GM13977 (cell line): Measurements from ENCODE around the gene NAA40.
A peak's percentile ranks its signal among the peaks of the same experiment; 100 is the strongest.

Experiments used
- DNase-seq: peaks from one replicate; pipeline ENCODE4 v3.0.0; 2012; ENCODE audit warnings: low spot score
- in situ Hi-C: fragments of 300-500 bp; cut with MboI; formaldehyde crosslinking; loops from one replicate; pipeline ENCODE4 v1.12.0; 2022; ENCODE audit warnings: low sequenced_read_pairs, low pct_unique_long_range_greater_than_20kb, mixed read lengths, inconsistent platforms; ENCODE audit not compliant: unreplicated experiment
- TF ChIP-seq, protein P1 (sequence below): IDR thresholded peaks from 2 replicates; pipeline ENCODE4 v1.5.1; 2012; ENCODE audit warnings: mild to moderate bottlenecking, control low read depth; ENCODE audit not compliant: insufficient read depth; ENCODE audit errors: extremely low read depth, missing control alignments

Gene NAA40

GRCh38 chr11:63938479-63939396 is at the start of gene NAA40:
Gene NAA40, plus strand, starts transcription at chr11:63939002. Its CDS starts 95 bp downstream, at chr11:63939097.
- TF ChIP-seq, protein P1, sequence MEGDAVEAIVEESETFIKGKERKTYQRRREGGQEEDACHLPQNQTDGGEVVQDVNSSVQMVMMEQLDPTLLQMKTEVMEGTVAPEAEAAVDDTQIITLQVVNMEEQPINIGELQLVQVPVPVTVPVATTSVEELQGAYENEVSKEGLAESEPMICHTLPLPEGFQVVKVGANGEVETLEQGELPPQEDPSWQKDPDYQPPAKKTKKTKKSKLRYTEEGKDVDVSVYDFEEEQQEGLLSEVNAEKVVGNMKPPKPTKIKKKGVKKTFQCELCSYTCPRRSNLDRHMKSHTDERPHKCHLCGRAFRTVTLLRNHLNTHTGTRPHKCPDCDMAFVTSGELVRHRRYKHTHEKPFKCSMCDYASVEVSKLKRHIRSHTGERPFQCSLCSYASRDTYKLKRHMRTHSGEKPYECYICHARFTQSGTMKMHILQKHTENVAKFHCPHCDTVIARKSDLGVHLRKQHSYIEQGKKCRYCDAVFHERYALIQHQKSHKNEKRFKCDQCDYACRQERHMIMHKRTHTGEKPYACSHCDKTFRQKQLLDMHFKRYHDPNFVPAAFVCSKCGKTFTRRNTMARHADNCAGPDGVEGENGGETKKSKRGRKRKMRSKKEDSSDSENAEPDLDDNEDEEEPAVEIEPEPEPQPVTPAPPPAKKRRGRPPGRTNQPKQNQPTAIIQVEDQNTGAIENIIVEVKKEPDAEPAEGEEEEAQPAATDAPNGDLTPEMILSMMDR, result peak; percentile 10
- peak; percentile 99 for DNase-seq
- in situ Hi-C loops, result no loop called here

DNA sequence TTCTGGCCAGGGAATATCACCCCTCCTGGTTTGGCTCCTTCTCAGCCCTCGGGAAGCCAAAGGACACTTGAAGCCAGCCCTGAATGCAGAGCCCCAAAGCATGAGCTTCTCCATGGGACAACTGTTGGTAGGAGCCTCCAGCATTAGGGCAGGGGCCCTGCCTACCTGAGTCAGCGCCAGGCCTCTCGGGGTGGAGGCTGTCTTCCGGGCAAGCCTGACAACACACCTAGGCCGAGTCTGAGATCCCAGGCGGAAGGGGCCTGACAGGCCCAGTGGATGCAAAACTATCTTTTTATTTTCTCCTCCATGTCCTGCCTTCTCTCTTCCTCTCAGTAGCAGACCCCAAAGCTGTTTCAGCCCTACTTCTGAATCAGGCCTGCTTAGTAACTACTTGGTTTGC is 49.5 kb upstream of the NAA40 start:
- no peak for DNase-seq

DNA sequence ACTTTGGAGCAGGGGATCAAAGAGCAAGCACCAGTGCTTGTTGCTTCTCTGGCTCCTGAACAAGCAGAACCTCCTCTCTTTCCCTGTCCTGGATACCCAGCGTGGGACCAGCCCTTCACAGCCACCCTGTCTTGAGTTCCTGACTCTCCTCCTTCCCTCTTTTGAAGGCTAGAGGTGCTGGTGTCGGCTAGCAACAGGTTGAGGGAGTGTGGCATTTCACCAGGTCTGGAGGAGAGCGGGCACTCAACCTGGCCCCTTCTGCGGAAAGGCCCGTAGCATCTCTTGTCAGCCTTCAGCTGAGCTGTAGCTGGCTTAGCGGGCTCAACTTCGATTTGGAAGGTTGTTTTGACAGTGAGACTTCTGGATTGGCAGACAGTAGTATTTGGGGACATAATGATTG is 48.4 kb upstream of the NAA40 start:
- TF ChIP-seq, protein P1, result no peak
- DNase-seq, result no peak
- in situ Hi-C loops, result no loop called here

More for the DNA sequence above, 49.5 kb upstream of the NAA40 start:
- in situ Hi-C loops, result no loop called here
- TF ChIP-seq, protein P1, result no peak

DNA sequence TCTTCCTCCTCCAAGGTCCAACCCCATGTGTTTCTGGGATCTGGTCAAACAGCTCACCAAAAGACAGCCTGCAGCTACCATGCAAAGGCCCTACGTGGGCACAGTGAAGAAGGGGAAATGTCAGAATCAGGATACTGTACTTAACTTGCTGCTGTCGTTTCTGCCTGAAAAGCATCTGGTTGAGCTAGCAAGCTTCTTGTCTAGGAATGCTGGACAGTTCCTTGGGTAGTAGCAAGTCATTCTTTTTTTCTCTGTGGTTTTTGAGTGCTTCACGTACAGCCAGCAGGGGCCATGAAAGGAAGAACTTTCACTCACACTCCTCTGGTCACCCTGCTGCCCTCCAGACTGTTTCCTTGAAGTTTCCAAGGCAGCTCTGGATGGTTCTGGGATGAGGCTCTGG is 46.6 kb upstream of the NAA40 start:
- in situ Hi-C loops, result no loop called here
- TF ChIP-seq, protein P1, result no peak
- DNase-seq, result no peak

GRCh38 chr11:63893355-63893754 is 45.4 kb upstream of the NAA40 start:
- in situ Hi-C loops, result no loop called here
- no peak for DNase-seq
- TF ChIP-seq, protein P1, result no peak

DNA sequence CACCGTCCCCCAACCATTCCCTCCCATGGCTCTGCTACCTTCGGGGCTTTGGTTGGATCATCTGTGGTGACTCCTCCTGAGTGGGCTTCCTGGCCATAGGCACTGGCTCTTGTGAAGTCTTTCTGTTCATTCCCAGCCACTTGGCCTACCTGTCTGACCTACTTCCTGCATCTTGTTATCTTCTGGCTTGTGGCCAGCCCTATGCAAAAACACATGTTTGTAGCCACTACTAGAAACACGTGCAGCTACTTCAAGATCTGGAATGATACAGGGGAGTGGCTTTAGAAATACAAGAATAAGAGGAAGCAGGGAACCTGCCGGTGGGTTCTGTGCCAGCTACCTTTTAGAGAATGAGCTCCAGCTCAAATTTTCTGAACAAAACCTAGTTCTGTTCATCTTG is 42.7 kb upstream of the NAA40 start:
- in situ Hi-C loops, result no loop called here

More for the DNA sequence above, 42.7 kb upstream of the NAA40 start:
- no peak for DNase-seq
- TF ChIP-seq, protein P1, result no peak
